Activated naive CD4-positive, alpha-beta T cell treated with anti-CD3 and anti-CD28 coated beads, Interleukin-2, amount 50 U/mL, for 72 hours (primary cell): ENCODE results near the gene CACNB3. TPM values are rescaled to one million over a fixed set of nuclear protein-coding genes. Genes with fewer than 3 reads are reported as not detected.

Source experiments
- ATAC-seq, 2 donors: fragments of 150-1000 bp; cut with Tn5 transposase; 2 replicates each; pipeline ENCODE4 v1.10.0; 2021; ENCODE audit warnings: mild to moderate bottlenecking in 2 of 2, moderate library complexity in 2 of 2
- DNase-seq, 2 donors: peaks; one replicate each; pipeline ENCODE4 v3.0.0; 2021 to 2022; ENCODE audit warnings: low spot score in 2 of 2
- H3K27ac Mint-ChIP-seq, 2 donors: one replicate each; pipeline ENCODE4 v1.8.0; 2022; ENCODE audit warnings: mild to moderate bottlenecking in 2 of 2, mixed read lengths in 2 of 2
- H3K36me3 Mint-ChIP-seq, 2 donors: one replicate each; pipeline ENCODE4 v1.8.0; 2022; ENCODE audit warnings: mixed read lengths in 2 of 2
- H3K9me3 Mint-ChIP-seq, 2 donors: one replicate each; pipeline ENCODE4 v1.8.0; 2022; ENCODE audit warnings: mixed read lengths in 2 of 2
- total RNA-seq, 2 donors: library from RNA; stranded (reverse); gene quantifications; one replicate each; pipeline ENCODE4 v1.2.3, GENCODE V29; 2022

CACNB3 gene
- total RNA-seq, 2 donors from 2014 or later: 11.0 to 15.3 TPM

GRCh38 chr12:48812389-48812788 is 5.9 kb upstream of the CACNB3 start:
- no peaks in the 10 kb centered on the region for H3K36me3 Mint-ChIP-seq
- no peaks in the 10 kb centered on the region for H3K9me3 Mint-ChIP-seq
- ATAC-seq (no peak), DNase-seq (no peak)
- H3K27ac Mint-ChIP-seq: no peak overlapping the region

GRCh38 chr12:48813465-48814261 is 4.6 kb upstream of the CACNB3 start:
- no peak for ATAC-seq
- peak overlapping the region in 1 of 2 donors; percentile 75 for H3K27ac Mint-ChIP-seq

GRCh38 chr12:48814262-48815125 is 3.8 kb upstream of the CACNB3 start:
- Mint-ChIP-seq H3K27ac (peak overlapping the region; percentile 50 to 75), H3K36me3 (no peaks in the 10 kb centered on the region), H3K9me3 (no peaks in the 10 kb centered on the region)
- DNase-seq (peak; percentile 86 to 94), ATAC-seq (peak; percentile 81)

More at GRCh38 chr12:48813465-48814261, 4.6 kb upstream of the CACNB3 start:
- Mint-ChIP-seq H3K36me3 (no peaks in the 10 kb centered on the region), H3K9me3 (no peaks in the 10 kb centered on the region)
- no peak for DNase-seq

GRCh38 chr12:48815126-48816110 is 2.9 kb upstream of the CACNB3 start:
- ATAC-seq (peak; percentile 48 to 63), DNase-seq (peak; percentile 30 to 60)
- peak overlapping the region; percentile 51 to 75 for H3K27ac Mint-ChIP-seq
- H3K36me3 Mint-ChIP-seq: no peaks in the 10 kb centered on the region
- H3K9me3 Mint-ChIP-seq: no peaks in the 10 kb centered on the region

- H3K9me3 Mint-ChIP-seq: no peaks in the 10 kb centered on the region
- H3K36me3 Mint-ChIP-seq: no peaks in the 10 kb centered on the region
- H3K27ac Mint-ChIP-seq: no peak overlapping the region
- ATAC-seq (no peak), DNase-seq (no peak)
Observed at GRCh38 chr12:48816143-48816854, 2.0 kb upstream of the CACNB3 start.

- no peak for ATAC-seq
- no peak for DNase-seq
- Mint-ChIP-seq H3K27ac (no peak overlapping the region), H3K9me3 (no peaks in the 10 kb centered on the region), H3K36me3 (no peaks in the 10 kb centered on the region)
Observed at GRCh38 chr12:48818831-48819590, 715 bp downstream of the CACNB3 start.

GRCh38 chr12:48819986-48820725 is 1.9 kb downstream of the CACNB3 start:
- ATAC-seq (no peak), DNase-seq (no peak)
- Mint-ChIP-seq H3K27ac (no peak overlapping the region), H3K36me3 (no peaks in the 10 kb centered on the region), H3K9me3 (no peaks in the 10 kb centered on the region)

GRCh38 chr12:48822139-48822538 is 3.8 kb downstream of the CACNB3 start:
- no peaks in the 10 kb centered on the region for H3K36me3 Mint-ChIP-seq
- ATAC-seq (no peak), DNase-seq (no peak)
- H3K27ac Mint-ChIP-seq: no peak overlapping the region
- no peaks in the 10 kb centered on the region for H3K9me3 Mint-ChIP-seq

- Mint-ChIP-seq H3K27ac (no peak overlapping the region), H3K36me3 (no peaks in the 10 kb centered on the region), H3K9me3 (no peaks in the 10 kb centered on the region)
- DNase-seq: no peak
- ATAC-seq: no peak
Observed at GRCh38 chr12:48822711-48823110, 4.4 kb downstream of the CACNB3 start.

GRCh38 chr12:48823281-48823680 is 5.0 kb downstream of the CACNB3 start:
- ATAC-seq (no peak), DNase-seq (no peak)
- Mint-ChIP-seq H3K36me3 (no peaks in the 10 kb centered on the region), H3K27ac (no peak overlapping the region), H3K9me3 (no peaks in the 10 kb centered on the region)

- Mint-ChIP-seq H3K27ac (no peak overlapping the region), H3K36me3 (no peaks in the 10 kb centered on the region), H3K9me3 (no peaks in the 10 kb centered on the region)
- ATAC-seq: no peak
- no peak for DNase-seq
Observed at GRCh38 chr12:48824112-48824511, 5.8 kb downstream of the CACNB3 start.

- DNase-seq: no peak
- no peaks in the 10 kb centered on the region for H3K9me3 Mint-ChIP-seq
- no peak for ATAC-seq
- no peak overlapping the region for H3K27ac Mint-ChIP-seq
- no peaks in the 10 kb centered on the region for H3K36me3 Mint-ChIP-seq
Observed at GRCh38 chr12:48824905-48825304, 6.6 kb downstream of the CACNB3 start.

- ATAC-seq (peak in 1 of 2 donors; percentile 30), DNase-seq (no peak)
- peak overlapping the region in 1 of 2 donors; percentile 65 for H3K27ac Mint-ChIP-seq
- no peaks in the 10 kb centered on the region for H3K9me3 Mint-ChIP-seq
- peaks cover 0 to 7% of the 10 kb centered on the region in 2 donors for H3K36me3 Mint-ChIP-seq
Observed at GRCh38 chr12:48826209-48826855, 8.0 kb downstream of the CACNB3 start.

- no peaks in the 10 kb centered on the region for H3K9me3 Mint-ChIP-seq
- ATAC-seq: no peak
- H3K27ac Mint-ChIP-seq: no peak overlapping the region
- no peak for DNase-seq
- peaks cover 0 to 11% of the 10 kb centered on the region in 2 donors for H3K36me3 Mint-ChIP-seq
Observed at GRCh38 chr12:48827026-48827425, 8.7 kb downstream of the CACNB3 start.
